NCI-H2107 (cell line): ENCODE measurements around the gene FKBP1B.
"Not testable (repeated sequence)": the region's sequence is repeated elsewhere in the genome, so short reads cannot be mapped to it uniquely, and the experiment has no call there.

ENCODE experiments used
- DNase-seq: peaks from one replicate; lab custom pipeline; 2025; lab: John Stamatoyannopoulos, UW

FKBP1B gene

GRCh38 chr2:24104110-24104650, 54.6 kb downstream of the FKBP1B start:
- no peak for DNase-seq

GRCh38 chr2:24104906-24105305, 55.4 kb downstream of the FKBP1B start:
- no peak for DNase-seq

GRCh38 chr2:24105816-24106215, 56.3 kb downstream of the FKBP1B start:
- DNase-seq = no peak

GRCh38 chr2:24106786-24107185, 57.2 kb downstream of the FKBP1B start:
- no peak for DNase-seq

- DNase-seq = no peak
Observed at GRCh38 chr2:24107336-24107735, 57.8 kb downstream of the FKBP1B start.

GRCh38 chr2:24109431-24109830, 59.9 kb downstream of the FKBP1B start:
- DNase-seq = not testable (repeated sequence)

GRCh38 chr2:24110660-24111303, 61.2 kb downstream of the FKBP1B start:
- no peak for DNase-seq

GRCh38 chr2:24111407-24111901, 61.9 kb downstream of the FKBP1B start:
- DNase-seq = no peak
